Thyroid gland (tissue), 4 donors: Measurements from ENCODE around the gene STAU1.

Experiments used
- CTCF ChIP-seq, 6 experiments: fragments of 200-600 bp in 3 of 6; fragments of 450-650 bp in 3 of 6; sonication (generic) in 3 of 6; IDR thresholded peaks; one replicate each; pipeline ENCODE4 v1.5.1; 2016 to 2019; ENCODE audit warnings: antibody characterized with exemption in 6 of 6, mild to moderate bottlenecking in 2 of 6, inconsistent platforms in 1 of 6, moderate library complexity in 1 of 6
- POLR2A ChIP-seq, 2 donors: fragments of 450-650 bp; IDR thresholded peaks; one replicate each; pipeline ENCODE4 v1.6.1; 2017; ENCODE audit warnings: antibody characterized with exemption in 2 of 2, mild to moderate bottlenecking in 2 of 2, moderate library complexity in 1 of 2

GRCh38 chr20:49163696-49164095 lies 24.4 kb downstream of the STAU1 start:
- TF ChIP-seq CTCF (IDR thresholded peaks at IDR 0.05), result no peak
- TF ChIP-seq POLR2A (IDR thresholded peaks at IDR 0.05), result no peak
